ENCODE results near the gene VTCN1.

GRCh38 chr1:117180147-117180967 lies 30.4 kb downstream of the VTCN1 start:
- TF ChIP-seq CTCF (IDR thresholded peaks at IDR 0.05; ENCODE audit: poor library complexity) = no peak
- TF ChIP-seq EZH2 (IDR thresholded peaks at IDR 0.05; ENCODE audit: borderline replicate concordance) = no peak

Data from hepatocyte (in vitro differentiated cells).